K562 (cell line): ENCODE measurements around the gene NPIPB6. TPM values are rescaled to one million over a fixed set of nuclear protein-coding genes. Genes with fewer than 3 reads are reported as not detected.

Experiments used
- ATAC-seq: fragments of 200-7000 bp; cut with Tn5 transposase; 3 replicates; pipeline ENCODE4 v1.9.1; 2020; ENCODE audit warnings: moderate library complexity
- BruUV-seq: library from RNA; stranded (reverse); fragments of 400-500 nt; replicated peaks from 2 replicates; lab custom pipeline; 2021; lab: Mats Ljungman, UMichigan
- CTCF ChIA-PET: fragments of 300-600 bp; formaldehyde crosslinking; extraction: SDS; loops from one replicate; lab custom pipeline; 2021; ENCODE audit warnings: low intra/inter-chr PET ratio; lab: Yijun Ruan, JAX
- POLR2A ChIA-PET: fragments of 300-600, 350-650 bp; sonication (Branson Sonifier 250); formaldehyde crosslinking; extraction: SDS; loops from one replicate; lab custom pipeline; 2021; ENCODE audit warnings: antibody characterized with exemption, inconsistent platforms; lab: Yijun Ruan, JAX
- DNase-seq, 4 experiments: peaks; one replicate each; pipeline versions ENCODE4 v3.0.0 to v3.0.0-alpha.2; 2011 to 2018; ENCODE audit warnings: low spot score in 3 of 4, mixed read lengths in 3 of 4; ENCODE audit errors: extremely low read depth in 1 of 4
- FAIRE-seq: peaks from 2 replicates; lab custom pipeline; 2011; peaks lifted over from hg19 to GRCh38; lab: Jason Lieb, UNC
- H2AFZ ChIP-seq: 2 replicates; pipeline ENCODE4 v1.6.0; 2011; ENCODE audit warnings: low read depth, low read length, control low read depth, inconsistent platforms
- H3K27ac ChIP-seq: fragments of 200-600 bp; 3 replicates; pipeline ENCODE4 v1.8.0; 2011; ENCODE audit warnings: low read depth, mild to moderate bottlenecking, control low read depth, inconsistent platforms, low read length, moderate library complexity, mixed read lengths; ENCODE audit errors: extremely low read depth
- H3K27me3 ChIP-seq, 2 experiments: fragments of 300-600 bp in 1 of 2; 2 replicates in 1 of 2; 3 replicates in 1 of 2; pipeline versions ENCODE4 v1.6.0 to v1.8.0; 2011; ENCODE audit warnings: inconsistent platforms in 2 of 2, low read length in 2 of 2, mild to moderate bottlenecking in 1 of 2, mixed read lengths in 1 of 2, moderate library complexity in 1 of 2; ENCODE audit not compliant: control insufficient read depth in 2 of 2, insufficient read depth in 2 of 2
- H3K36me3 ChIP-seq: fragments of 300-600 bp; 3 replicates; pipeline ENCODE4 v1.8.0; 2011; ENCODE audit warnings: mild to moderate bottlenecking, low read length, inconsistent platforms; ENCODE audit not compliant: control insufficient read depth, insufficient read depth
- H3K4me1 ChIP-seq, 2 experiments: fragments of 200-600 bp in 1 of 2; replicated peaks in 1 of 2; 2 replicates in 1 of 2; 3 replicates in 1 of 2; pipeline versions ENCODE4 v1.5.1 to v1.8.0; 2011; ENCODE audit warnings: inconsistent platforms in 2 of 2, low read length in 2 of 2, mild to moderate bottlenecking in 1 of 2, mixed read lengths in 1 of 2, moderate library complexity in 1 of 2; ENCODE audit not compliant: control insufficient read depth in 2 of 2, insufficient read depth in 2 of 2
- H3K4me2 ChIP-seq: 2 replicates; pipeline ENCODE4 v1.6.1; 2011; ENCODE audit warnings: low read length, control low read depth, inconsistent platforms, mixed read lengths; ENCODE audit not compliant: insufficient read depth
- H3K4me3 ChIP-seq: fragments of 200-600 bp; sonication (generic), shearing (Covaris generic); 2 replicates; pipeline ENCODE4 v1.5.1; 2016; ENCODE audit warnings: control low read depth, inconsistent platforms
- H3K79me2 ChIP-seq: fragments of 200-600 bp; 3 replicates; pipeline ENCODE4 v1.8.0; 2011; ENCODE audit warnings: low read length, inconsistent platforms; ENCODE audit not compliant: control insufficient read depth, insufficient read depth
- H3K9ac ChIP-seq, 2 experiments: 2 replicates each; pipeline versions ENCODE4 v1.6.0 to v1.6.1; 2011; ENCODE audit warnings: low read depth in 2 of 2, low read length in 2 of 2, control low read depth in 1 of 2, inconsistent platforms in 1 of 2, mild to moderate bottlenecking in 1 of 2, mixed read lengths in 1 of 2; ENCODE audit not compliant: insufficient read depth in 1 of 2
- H3K9me1 ChIP-seq: one replicate; pipeline ENCODE4 v1.6.0; 2011; ENCODE audit warnings: inconsistent platforms, mild to moderate bottlenecking, low read length, moderate library complexity; ENCODE audit not compliant: control insufficient read depth, insufficient read depth
- H3K9me3 ChIP-seq: replicated peaks from 2 replicates; pipeline ENCODE4 v1.5.1; 2011; ENCODE audit warnings: low read depth, low read length, inconsistent platforms; ENCODE audit not compliant: control insufficient read depth, insufficient read depth
- H4K20me1 ChIP-seq: replicated peaks from 2 replicates; pipeline ENCODE4 v1.6.1; 2011; ENCODE audit warnings: low read length, inconsistent platforms, mixed read lengths; ENCODE audit not compliant: control insufficient read depth, insufficient read depth
- E2F3 ChIP-seq: fragments of 250-450 bp; sonication (Bioruptor Pico); IDR thresholded peaks from 2 replicates; pipeline ENCODE4 v1.4.0; 2020; ENCODE audit warnings: mild to moderate bottlenecking
- EP400 ChIP-seq: fragments of 450-650 bp; IDR thresholded peaks from 2 replicates; pipeline ENCODE4 v1.6.1; 2017; ENCODE audit warnings: antibody characterized with exemption, mild to moderate bottlenecking, moderate library complexity
- ESRRA ChIP-seq: fragments of 450-650 bp; IDR thresholded peaks from 2 replicates; pipeline ENCODE4 v1.6.1; 2014; ENCODE audit warnings: low read depth, mild to moderate bottlenecking, moderate library complexity, borderline replicate concordance
- ETV6 ChIP-seq, 3 experiments: fragments of 150-350 bp in 1 of 3; sonication (generic) in 1 of 3; formaldehyde crosslinking in 1 of 3; IDR thresholded peaks; 2 replicates each; pipeline versions ENCODE4 v1.6.1 to v1.8.0; 2014 to 2022; ENCODE audit warnings: borderline replicate concordance in 2 of 3, low read depth in 2 of 3, antibody characterized with exemption in 1 of 3, low read length in 1 of 3, mild to moderate bottlenecking in 1 of 3, missing genetic modification reagents in 1 of 3
- GATA2 ChIP-seq: sonication (generic); formaldehyde crosslinking; IDR thresholded peaks from 2 replicates; pipeline ENCODE4 v1.4.0; 2020; ENCODE audit warnings: mild to moderate bottlenecking, missing genetic modification reagents
- GATAD2A ChIP-seq: fragments of 450-650 bp; IDR thresholded peaks from 2 replicates; pipeline ENCODE4 v1.6.1; 2017
- MAFK ChIP-seq: IDR thresholded peaks from 2 replicates; pipeline ENCODE4 v1.6.1; 2011; ENCODE audit warnings: low read length, improper control_type of control experiment
- PRMT5 ChIP-seq: sonication (generic); formaldehyde crosslinking; IDR thresholded peaks from 2 replicates; pipeline ENCODE4 v1.5.0; 2020; ENCODE audit warnings: missing genetic modification reagents
- RBM22 ChIP-seq: fragments of 200-400 bp; formaldehyde crosslinking; IDR thresholded peaks from 2 replicates; pipeline ENCODE4 v1.6.1; 2018; ENCODE audit warnings: low read length, low read depth; ENCODE audit not compliant: poor library complexity, severe bottlenecking
- RBM25 ChIP-seq: fragments of 200-400 bp; formaldehyde crosslinking; IDR thresholded peaks from 2 replicates; pipeline ENCODE4 v1.6.1; 2018; ENCODE audit warnings: low read length, low read depth, moderate library complexity; ENCODE audit not compliant: severe bottlenecking
- ZBTB17 ChIP-seq: fragments of 450-650 bp; formaldehyde crosslinking; IDR thresholded peaks from 2 replicates; pipeline ENCODE4 v1.4.0; 2020; ENCODE audit warnings: mild to moderate bottlenecking
- ZC3H4 ChIP-seq: sonication (generic); formaldehyde crosslinking; IDR thresholded peaks from 2 replicates; pipeline ENCODE4 v1.9.0; 2021; ENCODE audit warnings: missing genetic modification reagents, borderline replicate concordance
- WGBS: fragments of 100-300 bp; shearing (Covaris generic); methylation state at CpG from one replicate; pipeline ENCODE4 v1.1.6; 2016; ENCODE audit warnings: low coverage, mixed read lengths; ENCODE audit not compliant: insufficient coverage; ENCODE audit errors: missing lambda C conversion rate; 5-methylcytosine and 5-hydroxymethylcytosine counted together
- in situ Hi-C: fragments of 300-500 bp; cut with MboI; formaldehyde crosslinking; loops from 4 replicates; pipeline ENCODE4 v1.15.0; 2018; ENCODE audit warnings: inconsistent platforms, mixed read lengths
- intact Hi-C: fragments of 100-400 bp; cut with micrococcal nuclease; formaldehyde crosslinking; loops from 2 replicates; pipeline ENCODE4 v1.14.2; 2022
- polyA plus RNA-seq, 8 experiments: library from polyadenylated mRNA; depleted of rRNA in 4 of 8; stranded (reverse) in 5 of 8; unstranded in 3 of 8; fragments of >200 nt; fragmentation: Nextera tagmentation in 2 of 8; fragmentation: Illumina TruSeq in 1 of 8; extraction: Ambion mirVana in 2 of 8; extraction: Trizol in 1 of 8; gene quantifications; 2 replicates each; pipeline versions ENCODE4 v1.2.1 to v1.2.3, GENCODE V29; 2011 to 2014; ENCODE audit warnings: inconsistent platforms in 1 of 8, missing spikeins in 1 of 8
- total RNA-seq, 7 experiments: library from RNA; depleted of rRNA in 6 of 7; stranded (reverse); fragments of >200 nt in 6 of 7; fragmentation: Illumina TruSeq in 2 of 7; extraction: Trizol in 2 of 7; gene quantifications; 2 replicates each; pipeline versions ENCODE4 v1.2.1 to v1.2.3, GENCODE V29; 2011 to 2021; ENCODE audit warnings: low replicate concordance in 1 of 7
- TF ChIP-seq, protein P1 (sequence below): sonication (generic); formaldehyde crosslinking; IDR thresholded peaks from 2 replicates; pipeline ENCODE4 v1.8.0; 2022; ENCODE audit warnings: missing genetic modification reagents, mild to moderate bottlenecking, moderate library complexity, borderline replicate concordance
- TF ChIP-seq, protein P2 (sequence below), 2 experiments: IDR thresholded peaks; 2 replicates each; pipeline ENCODE4 v1.6.1; 2011; ENCODE audit warnings: borderline replicate concordance in 1 of 2, control low read depth in 1 of 2, low read depth in 1 of 2, low read length in 1 of 2, mild to moderate bottlenecking in 1 of 2, mixed read lengths in 1 of 2, moderate library complexity in 1 of 2; ENCODE audit not compliant: insufficient read depth in 1 of 2, insufficient read length in 1 of 2, poor library complexity in 1 of 2, severe bottlenecking in 1 of 2; ENCODE audit errors: extremely low read depth in 1 of 2
- TF ChIP-seq, protein P3 (sequence below), 2 experiments: fragments of 450-650 bp in 1 of 2; sonication (generic) in 1 of 2; formaldehyde crosslinking in 1 of 2; IDR thresholded peaks in 1 of 2; conservative IDR thresholded peaks in 1 of 2; 2 replicates each; pipeline versions ENCODE4 v1.6.1 to v1.8.1; 2016 to 2023; ENCODE audit warnings: mild to moderate bottlenecking in 2 of 2, moderate library complexity in 2 of 2, inconsistent platforms in 1 of 2, missing genetic modification reagents in 1 of 2

The NPIPB6 gene
- total and polyA plus RNA-seq, 9 of the 15 experiments (the other 6 are each of a cell fraction or from before 2014, with no cell fraction given): 0.03 to 0.91 (median 0.40) TPM; not detected in 1

DNA sequence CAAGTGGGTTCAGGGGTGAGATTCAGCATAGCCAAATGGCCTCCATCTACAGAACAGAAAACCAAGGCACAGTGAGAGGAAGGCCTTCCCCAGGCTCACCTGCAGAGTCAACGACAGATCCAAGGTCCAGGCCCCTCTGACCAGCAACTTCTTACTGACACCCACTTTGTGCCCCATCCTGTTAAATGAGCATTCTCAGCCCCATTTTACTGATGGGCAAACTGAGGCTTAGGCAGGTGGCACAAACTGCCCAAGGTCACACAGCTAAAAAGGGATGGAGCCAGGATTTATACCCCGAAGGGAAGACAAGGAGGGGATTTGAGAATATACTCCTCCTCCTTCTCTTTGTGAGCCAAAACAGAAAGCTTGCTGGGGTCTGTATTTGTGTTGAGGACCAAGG is 61.7 kb downstream of the NPIPB6 start:
- H3K27me3 ChIP-seq: peaks cover 5 to 31% of the 10 kb centered on the region in 2 experiments; a peak in 3 of 5 replicates

DNA sequence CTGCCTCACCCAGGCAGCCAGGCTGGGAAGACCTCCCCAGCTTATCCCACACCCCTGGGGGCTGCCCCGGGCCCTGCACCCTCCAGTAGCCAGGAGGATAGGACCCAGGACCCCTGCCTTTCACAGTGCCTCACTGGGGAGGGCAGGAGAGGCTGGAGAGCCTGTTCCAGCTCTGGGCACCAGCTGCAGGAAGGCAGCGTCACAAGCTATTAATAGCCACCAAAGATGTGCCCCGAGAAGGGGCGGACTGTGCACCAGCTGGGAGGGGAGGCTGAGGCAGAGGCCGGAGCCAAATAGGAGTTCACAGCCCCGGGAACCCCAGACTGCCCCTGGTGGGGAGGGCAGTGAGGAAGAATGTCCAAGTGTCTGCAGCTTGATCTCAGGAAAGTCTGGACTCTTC is 62.2 kb downstream of the NPIPB6 start:
- peaks cover 26% of the 10 kb centered on the region for H4K20me1 ChIP-seq
- WGBS: 2% methylated on average over 6 of the region's 6 CpGs
- no TSS peak for BruUV-seq
- no peak for DNase-seq
- ChIA-PET CTCF (no interaction called here), POLR2A (no interaction called here)
- in situ Hi-C loops: no loop called here
- no peak overlapping the region for H3K4me2 ChIP-seq
- no peak overlapping the region for H3K4me3 ChIP-seq
- H3K27me3 ChIP-seq: peaks cover 2 to 26% of the 10 kb centered on the region in 2 experiments; a peak in 3 of 5 replicates
- no peaks in the 10 kb centered on the region for H3K9me3 ChIP-seq
- H3K9ac ChIP-seq: no peak overlapping the region
- intact Hi-C loops: no loop called here
- H2AFZ ChIP-seq: no peak overlapping the region
- H3K27ac ChIP-seq: no peak overlapping the region
- no peak for FAIRE-seq
- no peak for ATAC-seq
- H3K79me2 ChIP-seq: no peaks in the 10 kb centered on the region
- H3K9me1 ChIP-seq: no peaks in the 10 kb centered on the region
- H3K36me3 ChIP-seq: no peaks in the 10 kb centered on the region
- no peaks in the 10 kb centered on the region; a peak in 1 of 5 replicates for H3K4me1 ChIP-seq
- TF ChIP-seq, protein P1, sequence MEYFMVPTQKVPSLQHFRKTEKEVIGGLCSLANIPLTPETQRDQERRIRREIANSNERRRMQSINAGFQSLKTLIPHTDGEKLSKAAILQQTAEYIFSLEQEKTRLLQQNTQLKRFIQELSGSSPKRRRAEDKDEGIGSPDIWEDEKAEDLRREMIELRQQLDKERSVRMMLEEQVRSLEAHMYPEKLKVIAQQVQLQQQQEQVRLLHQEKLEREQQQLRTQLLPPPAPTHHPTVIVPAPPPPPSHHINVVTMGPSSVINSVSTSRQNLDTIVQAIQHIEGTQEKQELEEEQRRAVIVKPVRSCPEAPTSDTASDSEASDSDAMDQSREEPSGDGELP (CRISPR knock-in tag): no peak
- TF ChIP-seq RBM22: no peak
- no peak for TF ChIP-seq EP400
- TF ChIP-seq, protein P2, sequence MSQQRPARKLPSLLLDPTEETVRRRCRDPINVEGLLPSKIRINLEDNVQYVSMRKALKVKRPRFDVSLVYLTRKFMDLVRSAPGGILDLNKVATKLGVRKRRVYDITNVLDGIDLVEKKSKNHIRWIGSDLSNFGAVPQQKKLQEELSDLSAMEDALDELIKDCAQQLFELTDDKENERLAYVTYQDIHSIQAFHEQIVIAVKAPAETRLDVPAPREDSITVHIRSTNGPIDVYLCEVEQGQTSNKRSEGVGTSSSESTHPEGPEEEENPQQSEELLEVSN (IDR thresholded peaks at IDR 0.05; ENCODE audit: borderline replicate concordance in 1 of 2, extremely low read depth in 1 of 2, insufficient read depth in 1 of 2, insufficient read length in 1 of 2, low read depth in 1 of 2, low read length in 1 of 2, poor library complexity in 1 of 2, severe bottlenecking in 1 of 2): no peak
- TF ChIP-seq ZC3H4 (CRISPR knock-in tag): no peak
- TF ChIP-seq MAFK: no peak
- no peak for TF ChIP-seq ESRRA
- no peak for TF ChIP-seq GATAD2A
- no peak for TF ChIP-seq ETV6 (IDR thresholded peaks at IDR 0.05; ENCODE audit: borderline replicate concordance in 1 of 2, low read depth in 2 of 2, low read length in 1 of 2)
- TF ChIP-seq ETV6 (CRISPR knock-in tag; IDR thresholded peaks at IDR 0.05; ENCODE audit: borderline replicate concordance): no peak
- TF ChIP-seq PRMT5: no peak

More for the DNA sequence above, 61.7 kb downstream of the NPIPB6 start:
- H3K79me2 ChIP-seq: no peaks in the 10 kb centered on the region
- no peak overlapping the region for H2AFZ ChIP-seq
- in situ Hi-C loops: no loop called here
- no peak for DNase-seq
- H3K9ac ChIP-seq: no peak overlapping the region
- no peak overlapping the region for H3K4me2 ChIP-seq
- H3K27ac ChIP-seq: no peak overlapping the region
- no peaks in the 10 kb centered on the region for H3K9me1 ChIP-seq
- no peak overlapping the region for H3K4me3 ChIP-seq
- peaks cover 30% of the 10 kb centered on the region for H4K20me1 ChIP-seq
- 0% methylated on average over 2 of the region's 2 CpGs for WGBS
- no peaks in the 10 kb centered on the region for H3K36me3 ChIP-seq
- intact Hi-C loops: no loop called here
- no peaks in the 10 kb centered on the region for H3K9me3 ChIP-seq
- ChIA-PET POLR2A (no interaction called here), CTCF (no interaction called here)
- H3K4me1 ChIP-seq: no peaks in the 10 kb centered on the region
- no TSS peak for BruUV-seq
- ATAC-seq: no peak
- FAIRE-seq: no peak
- TF ChIP-seq, protein P3, sequence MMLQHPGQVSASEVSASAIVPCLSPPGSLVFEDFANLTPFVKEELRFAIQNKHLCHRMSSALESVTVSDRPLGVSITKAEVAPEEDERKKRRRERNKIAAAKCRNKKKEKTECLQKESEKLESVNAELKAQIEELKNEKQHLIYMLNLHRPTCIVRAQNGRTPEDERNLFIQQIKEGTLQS (IDR thresholded peaks at IDR 0.05): no peak
- TF ChIP-seq, protein P3 (CRISPR knock-in tag; conservative IDR thresholded peaks at IDR 0.05): no peak
- TF ChIP-seq E2F3 (no peak), ZBTB17 (CRISPR knock-in tag) (no peak), RBM25 (peak; percentile 50), GATA2 (CRISPR knock-in tag) (no peak)
